ENCODE measurements around the gene ACTN4.
"Not testable (repeated sequence)": the region's sequence is repeated elsewhere in the genome, so short reads cannot be mapped to it uniquely, and the experiment has no call there.

Gene ACTN4

DNA sequence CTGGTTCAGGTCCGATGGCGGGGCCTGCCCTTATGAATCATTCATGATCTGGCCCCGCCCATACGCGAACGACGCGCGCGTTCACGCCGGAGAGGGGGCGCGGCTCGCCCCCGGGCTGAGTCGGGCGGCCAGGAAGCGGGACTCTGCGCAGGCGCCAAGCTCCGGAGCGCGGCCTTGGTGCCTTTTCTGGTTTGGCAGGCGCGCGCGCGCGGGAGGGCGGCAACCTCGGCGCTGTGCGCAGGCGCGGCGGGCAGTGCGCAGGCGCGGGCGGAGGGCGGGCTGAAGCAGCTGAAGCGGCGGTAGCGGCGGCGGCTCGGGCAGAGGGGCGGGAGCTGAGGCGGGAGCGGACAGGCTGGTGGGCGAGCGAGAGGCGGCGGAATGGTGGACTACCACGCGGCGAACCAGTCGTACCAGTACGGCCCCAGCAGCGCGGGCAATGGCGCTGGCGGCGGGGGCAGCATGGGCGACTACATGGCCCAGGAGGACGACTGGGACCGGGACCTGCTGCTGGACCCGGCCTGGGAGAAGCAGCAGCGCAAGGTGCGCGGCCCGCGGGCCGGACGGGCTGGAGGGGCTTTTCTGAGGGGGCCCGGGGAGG, at the start of gene ACTN4:
Gene ACTN4, plus strand, starts transcription at position 282 of the 598 bp plus-strand sequence. Its CDS starts 97 bp downstream, at position 379.
- peak; percentile 99 to 100 for DNase-seq

GRCh38 chr19:38599722-38600121, 47.7 kb upstream of the ACTN4 start:
- DNase-seq: no peak

GRCh38 chr19:38602856-38603255, 44.6 kb upstream of the ACTN4 start:
- DNase-seq: not testable (repeated sequence)

- DNase-seq: no peak
Observed at GRCh38 chr19:38606131-38606530, 41.3 kb upstream of the ACTN4 start.

- no peak for DNase-seq
Observed at GRCh38 chr19:38614289-38614688, 33.2 kb upstream of the ACTN4 start.

- no peak for DNase-seq
Observed at GRCh38 chr19:38615007-38615581, 32.4 kb upstream of the ACTN4 start.

- no peak for DNase-seq
Observed at GRCh38 chr19:38616265-38616664, 31.2 kb upstream of the ACTN4 start.

DNA sequence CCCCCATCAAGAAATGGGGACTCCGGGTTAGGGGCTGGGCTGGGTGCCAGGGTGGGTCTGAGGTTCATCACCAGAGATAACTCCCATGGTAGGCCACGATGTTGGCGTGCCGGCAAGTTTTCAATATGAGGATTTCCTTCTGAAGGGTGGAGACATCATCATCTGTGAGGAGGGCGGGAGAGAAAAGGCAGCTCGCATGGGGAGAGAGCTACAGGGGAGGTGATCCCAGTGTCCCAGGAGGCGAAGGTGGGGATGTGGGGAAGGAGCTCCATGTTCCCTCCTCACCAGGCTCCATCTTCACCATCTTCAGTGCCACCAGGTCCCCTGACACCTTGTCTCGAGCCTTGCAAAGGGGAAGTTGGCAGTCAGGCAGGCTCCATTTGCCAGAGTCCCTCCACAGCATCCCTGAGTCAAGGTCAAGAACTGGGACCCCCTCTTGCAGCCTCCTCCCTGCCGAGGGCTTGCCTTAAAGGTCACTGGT, 30.1 kb upstream of the ACTN4 start:
- DNase-seq: peak in 1 of 2 experiments; percentile 24

- peak; percentile 57 to 70 for DNase-seq
Observed at GRCh38 chr19:38617764-38618589, 29.5 kb upstream of the ACTN4 start, which contains the start of gene MAP4K1. Gene MAP4K1 (minus strand): TSS chr19:38617953. CDS start chr19:38617895, 58 bp downstream.

DNA sequence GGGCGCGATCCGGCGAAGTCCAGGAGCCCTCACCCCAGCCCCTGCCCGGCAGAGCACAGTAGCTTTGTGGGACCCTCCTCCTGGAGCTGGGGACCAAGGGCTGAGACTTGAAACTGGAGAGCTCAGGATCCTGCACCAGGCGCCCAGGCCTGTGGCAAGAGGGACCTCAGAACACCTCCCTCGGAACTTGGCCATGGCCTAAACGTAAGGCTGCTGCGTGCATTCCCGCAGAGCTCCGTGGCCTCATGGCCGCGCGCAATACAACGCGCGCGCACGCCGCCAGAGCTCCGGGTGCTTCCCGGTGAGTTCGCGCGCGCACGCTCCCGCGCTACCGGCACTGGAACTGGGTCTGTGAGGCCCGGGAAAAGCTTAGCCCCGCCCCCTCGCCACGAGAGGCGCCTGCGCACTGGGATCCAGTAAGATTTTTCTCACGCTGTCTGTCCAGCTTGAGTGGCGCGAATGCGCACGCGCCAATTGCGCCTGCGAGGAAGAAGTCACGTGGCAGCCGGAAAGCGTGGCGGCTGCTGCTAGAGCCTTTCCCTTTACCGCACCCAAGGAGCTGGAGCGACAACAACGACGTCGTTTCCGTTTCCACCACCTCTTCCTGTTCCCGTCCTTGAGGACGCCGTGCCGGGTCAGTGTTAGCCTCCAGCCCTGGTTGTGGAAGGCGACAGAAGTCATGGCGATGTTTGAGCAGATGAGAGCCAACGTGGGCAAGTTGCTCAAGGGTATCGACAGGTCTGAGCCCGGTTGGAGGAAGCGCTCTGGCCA, 28.7 kb upstream of the ACTN4 start, which contains the start of gene EIF3K:
Gene EIF3K, plus strand, starts transcription at position 599 of the 771 bp plus-strand sequence. Its CDS starts 81 bp downstream, at position 680.
- peak; percentile 96 to 99 for DNase-seq

DNA sequence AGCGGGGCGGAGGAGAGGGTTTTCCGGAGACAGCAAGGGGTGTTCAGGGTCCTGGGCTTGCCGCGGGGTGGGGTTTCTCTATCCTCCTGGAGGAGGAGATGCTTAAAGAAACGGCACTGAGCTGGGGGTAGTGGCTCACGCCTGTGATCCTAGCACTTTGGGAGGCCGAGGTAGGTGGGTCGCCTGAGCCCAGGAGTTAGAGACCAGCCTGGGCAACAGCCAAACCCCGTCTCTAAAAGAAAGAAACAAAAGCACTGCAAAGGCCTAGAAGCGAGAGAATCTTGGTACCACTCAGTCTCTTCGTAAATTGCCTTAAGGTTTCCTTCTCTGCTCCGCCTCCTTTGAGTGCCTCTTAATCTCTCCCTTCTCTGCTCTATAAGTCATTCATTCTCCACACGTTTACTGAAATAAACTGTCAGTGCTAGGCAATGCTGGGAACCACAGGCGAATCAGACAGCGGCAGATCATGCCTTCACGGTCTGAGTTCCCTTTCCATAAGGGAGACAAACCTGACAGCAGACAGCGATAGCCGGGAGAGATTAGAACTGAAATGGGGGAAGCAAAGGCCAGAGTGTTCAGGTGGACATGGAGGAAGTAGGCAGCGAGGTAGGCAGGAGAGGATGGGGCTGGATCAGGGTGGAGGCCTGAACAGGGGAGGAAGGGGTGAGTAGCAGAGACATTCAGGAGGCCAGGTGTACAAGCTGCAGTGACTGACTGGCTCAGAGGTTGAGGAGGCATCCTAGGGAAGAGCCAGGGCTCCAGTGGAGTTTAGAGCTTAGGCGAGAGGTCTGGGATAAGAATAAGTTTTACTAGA, 27.9 kb upstream of the ACTN4 start:
- no peak for DNase-seq

GRCh38 chr19:38624822-38625221, 22.6 kb upstream of the ACTN4 start:
- no peak for DNase-seq

GRCh38 chr19:38626401-38626800, 21.0 kb upstream of the ACTN4 start:
- no peak for DNase-seq

- no peak for DNase-seq
Observed at GRCh38 chr19:38629568-38629967, 17.9 kb upstream of the ACTN4 start.

- not testable (repeated sequence) for DNase-seq
Observed at GRCh38 chr19:38631301-38631700, 16.1 kb upstream of the ACTN4 start.

- DNase-seq: not testable (repeated sequence)
Observed at GRCh38 chr19:38631811-38632475, 15.5 kb upstream of the ACTN4 start.

- no peak for DNase-seq
Observed at GRCh38 chr19:38632476-38633213, 14.8 kb upstream of the ACTN4 start.

DNA sequence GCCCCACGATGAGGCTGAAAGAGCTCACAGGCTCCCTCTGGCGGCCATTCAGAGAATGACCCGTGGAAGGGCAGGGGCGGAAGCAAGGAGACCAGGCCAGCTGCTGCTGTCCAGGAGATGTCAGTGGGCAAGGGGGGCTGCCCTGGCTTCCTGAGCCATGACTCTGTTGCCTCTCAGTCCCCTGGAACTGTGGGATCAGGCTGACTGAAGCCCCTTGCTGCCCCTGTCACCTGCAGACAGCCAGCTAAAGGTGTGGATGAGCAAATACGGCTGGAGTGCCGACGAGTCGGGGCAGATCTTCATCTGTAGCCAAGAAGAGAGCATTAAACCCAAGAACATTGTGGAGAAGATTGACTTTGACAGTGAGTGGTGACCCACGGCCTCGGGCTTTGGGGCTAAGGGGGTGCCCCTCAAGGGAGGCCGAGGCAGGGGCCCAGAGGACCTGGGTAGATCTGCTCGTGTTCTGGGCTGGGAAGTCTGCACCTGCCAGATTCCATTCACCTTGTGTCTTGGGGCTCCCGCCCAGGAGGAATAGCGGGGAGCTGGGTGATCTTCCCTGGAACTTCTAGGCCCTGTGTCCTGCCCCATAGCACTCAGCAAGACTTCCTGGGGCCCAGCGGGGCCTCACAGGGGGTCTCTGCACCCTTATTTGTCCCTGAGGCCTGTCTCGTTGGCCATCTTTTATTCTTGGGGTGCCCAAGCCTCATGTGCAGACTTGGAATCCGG, 12.5 kb upstream of the ACTN4 start:
- DNase-seq: peak; percentile 56 to 68

- no peak for DNase-seq
Observed at GRCh38 chr19:38635483-38636399, 11.7 kb upstream of the ACTN4 start.
